Neural cell (in vitro differentiated cells): ENCODE measurements around the gene CYB561D1. TPM values are rescaled to one million over a fixed set of nuclear protein-coding genes. Genes with fewer than 3 reads are reported as not detected.

Source experiments
- H2AFZ ChIP-seq: fragments of 200-600, 300-800 bp; sonication (generic), shearing (Covaris generic); 2 replicates; pipeline ENCODE4 v1.6.0; 2014; ENCODE audit warnings: low read depth, mild to moderate bottlenecking, antibody characterized with exemption, low read length, moderate library complexity
- H3F3A ChIP-seq: fragments of 200-600 bp; shearing (Covaris generic); 2 replicates; pipeline ENCODE4 v1.6.1; 2016; ENCODE audit warnings: mild to moderate bottlenecking, moderate library complexity, mixed read lengths, antibody characterized with exemption, low read length; ENCODE audit not compliant: insufficient read depth, poor library complexity, severe bottlenecking
- H3K27ac ChIP-seq: fragments of 200-600, 300-800 bp; sonication (generic), shearing (Covaris generic); 2 replicates; pipeline ENCODE4 v1.5.1; 2014; ENCODE audit warnings: mild to moderate bottlenecking, low read length, moderate library complexity
- H3K27me3 ChIP-seq: fragments of 300-800, 200-600 bp; sonication (generic), shearing (Covaris generic); 2 replicates; pipeline ENCODE4 v1.6.0; 2014; ENCODE audit warnings: mild to moderate bottlenecking, low read depth, low read length, moderate library complexity; ENCODE audit not compliant: insufficient read depth
- H3K36me3 ChIP-seq: fragments of 300-800, 200-600 bp; sonication (generic), shearing (Covaris generic); 2 replicates; pipeline ENCODE4 v1.5.1; 2014; ENCODE audit warnings: mild to moderate bottlenecking, antibody characterized with exemption, low read length, moderate library complexity; ENCODE audit not compliant: insufficient read depth
- H3K4me2 ChIP-seq: fragments of 300-800, 200-600 bp; sonication (generic), shearing (Covaris generic); 2 replicates; pipeline ENCODE4 v1.6.0; 2014; ENCODE audit warnings: mild to moderate bottlenecking, low read length
- H3K4me3 ChIP-seq: fragments of 300-800, 200-600 bp; sonication (generic), shearing (Covaris generic); 2 replicates; pipeline ENCODE4 v1.5.1; 2014; ENCODE audit warnings: mild to moderate bottlenecking, low read length, moderate library complexity
- H3K79me2 ChIP-seq: fragments of 200-600 bp; shearing (Covaris generic); replicated peaks from 2 replicates; pipeline ENCODE4 v1.6.0; 2014; ENCODE audit warnings: mild to moderate bottlenecking, low read length, moderate library complexity; ENCODE audit not compliant: insufficient read depth
- H3K9ac ChIP-seq: fragments of 300-800, 200-600 bp; sonication (generic), shearing (Covaris generic); 2 replicates; pipeline ENCODE4 v1.6.1; 2016; ENCODE audit warnings: mild to moderate bottlenecking, low read length, mixed read lengths
- H3K9me2 ChIP-seq: fragments of 200-600 bp; shearing (Covaris generic); 2 replicates; pipeline ENCODE4 v1.6.1; 2016; ENCODE audit warnings: mild to moderate bottlenecking, low read length, mixed read lengths; ENCODE audit not compliant: insufficient read depth
- H3K9me3 ChIP-seq: fragments of 200-600, 300-800 bp; sonication (generic), shearing (Covaris generic); 2 replicates; pipeline ENCODE4 v1.6.1; 2016; ENCODE audit warnings: mild to moderate bottlenecking, mixed run types, low read length, moderate library complexity, mixed read lengths
- H4K20me1 ChIP-seq: fragments of 200-600 bp; shearing (Covaris generic); 2 replicates; pipeline ENCODE4 v1.6.1; 2016; ENCODE audit warnings: mild to moderate bottlenecking, mixed run types; ENCODE audit not compliant: insufficient read depth
- CTCF ChIP-seq: fragments of 450-650 bp; IDR thresholded peaks from 2 replicates; pipeline ENCODE4 v1.5.1; 2014; ENCODE audit warnings: antibody characterized with exemption, mild to moderate bottlenecking, moderate library complexity; ENCODE audit not compliant: poor library complexity, severe bottlenecking
- EP300 ChIP-seq: fragments of 450-650 bp; conservative IDR thresholded peaks from 2 replicates; pipeline ENCODE4 v1.6.1; 2014; ENCODE audit warnings: antibody characterized with exemption, mild to moderate bottlenecking, moderate library complexity; ENCODE audit not compliant: poor library complexity, severe bottlenecking
- EZH2 ChIP-seq: fragments of 200-600, 300-800 bp; shearing (Covaris generic), sonication (generic); IDR thresholded peaks from 2 replicates; pipeline ENCODE4 v1.6.1; 2014; ENCODE audit warnings: antibody characterized with exemption, low read length, borderline replicate concordance, mild to moderate bottlenecking; ENCODE audit not compliant: insufficient read depth, poor library complexity, severe bottlenecking
- MXI1 ChIP-seq: fragments of 450-650 bp; conservative IDR thresholded peaks from 2 replicates; pipeline ENCODE4 v1.6.1; 2014; ENCODE audit warnings: antibody characterized with exemption, mild to moderate bottlenecking; ENCODE audit not compliant: poor library complexity, severe bottlenecking
- POLR2AphosphoS5 ChIP-seq: IDR thresholded peaks from 2 replicates; pipeline ENCODE4 v1.6.1; 2012
- RAD21 ChIP-seq: fragments of 450-650 bp; conservative IDR thresholded peaks from 2 replicates; pipeline ENCODE4 v1.6.1; 2014; ENCODE audit warnings: antibody characterized with exemption, mild to moderate bottlenecking, moderate library complexity
- SMC3 ChIP-seq: fragments of 450-650 bp; conservative IDR thresholded peaks from 2 replicates; pipeline ENCODE4 v1.6.1; 2014; ENCODE audit warnings: antibody characterized with exemption, mild to moderate bottlenecking, moderate library complexity; ENCODE audit not compliant: poor library complexity
- TAF1 ChIP-seq: IDR thresholded peaks from 2 replicates; pipeline ENCODE4 v1.6.1; 2012; ENCODE audit warnings: low read depth
- polyA plus RNA-seq: library from polyadenylated mRNA; depleted of rRNA; stranded (reverse); fragments of >200 nt; gene quantifications from 2 replicates; pipeline ENCODE4 v1.2.3, GENCODE V29; 2014
- TF ChIP-seq, protein P1 (sequence below): IDR thresholded peaks from 2 replicates; pipeline ENCODE4 v1.6.1; 2012; ENCODE audit warnings: borderline replicate concordance

CYB561D1 gene
- polyA plus RNA-seq, 1 donor from 2014 or later, result 7.2 TPM

GRCh38 chr1:109497449-109498160 lies 3.7 kb downstream of the CYB561D1 start:
- H3K4me3 ChIP-seq, result no peak overlapping the region
- H3K9ac ChIP-seq, result no peak overlapping the region
- TF ChIP-seq CTCF (no peak), POLR2AphosphoS5 (no peak), SMC3 (no peak), EZH2 (no peak), EP300 (no peak), TAF1 (no peak), RAD21 (no peak), MXI1 (no peak)
- TF ChIP-seq, protein P1, sequence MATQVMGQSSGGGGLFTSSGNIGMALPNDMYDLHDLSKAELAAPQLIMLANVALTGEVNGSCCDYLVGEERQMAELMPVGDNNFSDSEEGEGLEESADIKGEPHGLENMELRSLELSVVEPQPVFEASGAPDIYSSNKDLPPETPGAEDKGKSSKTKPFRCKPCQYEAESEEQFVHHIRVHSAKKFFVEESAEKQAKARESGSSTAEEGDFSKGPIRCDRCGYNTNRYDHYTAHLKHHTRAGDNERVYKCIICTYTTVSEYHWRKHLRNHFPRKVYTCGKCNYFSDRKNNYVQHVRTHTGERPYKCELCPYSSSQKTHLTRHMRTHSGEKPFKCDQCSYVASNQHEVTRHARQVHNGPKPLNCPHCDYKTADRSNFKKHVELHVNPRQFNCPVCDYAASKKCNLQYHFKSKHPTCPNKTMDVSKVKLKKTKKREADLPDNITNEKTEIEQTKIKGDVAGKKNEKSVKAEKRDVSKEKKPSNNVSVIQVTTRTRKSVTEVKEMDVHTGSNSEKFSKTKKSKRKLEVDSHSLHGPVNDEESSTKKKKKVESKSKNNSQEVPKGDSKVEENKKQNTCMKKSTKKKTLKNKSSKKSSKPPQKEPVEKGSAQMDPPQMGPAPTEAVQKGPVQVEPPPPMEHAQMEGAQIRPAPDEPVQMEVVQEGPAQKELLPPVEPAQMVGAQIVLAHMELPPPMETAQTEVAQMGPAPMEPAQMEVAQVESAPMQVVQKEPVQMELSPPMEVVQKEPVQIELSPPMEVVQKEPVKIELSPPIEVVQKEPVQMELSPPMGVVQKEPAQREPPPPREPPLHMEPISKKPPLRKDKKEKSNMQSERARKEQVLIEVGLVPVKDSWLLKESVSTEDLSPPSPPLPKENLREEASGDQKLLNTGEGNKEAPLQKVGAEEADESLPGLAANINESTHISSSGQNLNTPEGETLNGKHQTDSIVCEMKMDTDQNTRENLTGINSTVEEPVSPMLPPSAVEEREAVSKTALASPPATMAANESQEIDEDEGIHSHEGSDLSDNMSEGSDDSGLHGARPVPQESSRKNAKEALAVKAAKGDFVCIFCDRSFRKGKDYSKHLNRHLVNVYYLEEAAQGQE, result no peak

GRCh38 chr1:109498161-109498801 lies 4.4 kb downstream of the CYB561D1 start:
- Histone ChIP-seq H3K79me2 (no peaks in the 10 kb centered on the region), H2AFZ (no peak overlapping the region), H3K9ac (no peak overlapping the region), H3K9me3 (no peaks in the 10 kb centered on the region), H3K9me2 (no peaks in the 10 kb centered on the region), H3K27ac (no peak overlapping the region), H3F3A (no peaks in the 10 kb centered on the region), H4K20me1 (no peaks in the 10 kb centered on the region), H3K4me3 (no peak overlapping the region), H3K4me2 (no peak overlapping the region), H3K36me3 (no peaks in the 10 kb centered on the region), H3K27me3 (no peaks in the 10 kb centered on the region)
- peak; percentile 54 for TF ChIP-seq CTCF
- peak; percentile 59 for TF ChIP-seq SMC3
- no peak for TF ChIP-seq POLR2AphosphoS5
- peak; percentile 39 for TF ChIP-seq RAD21

More at GRCh38 chr1:109497449-109498160, 3.7 kb downstream of the CYB561D1 start:
- Histone ChIP-seq H2AFZ (no peak overlapping the region), H3K9me2 (no peaks in the 10 kb centered on the region), H3K27me3 (no peaks in the 10 kb centered on the region), H3K79me2 (no peaks in the 10 kb centered on the region), H4K20me1 (no peaks in the 10 kb centered on the region), H3K27ac (no peak overlapping the region), H3K4me2 (no peak overlapping the region), H3F3A (no peaks in the 10 kb centered on the region), H3K36me3 (no peaks in the 10 kb centered on the region), H3K9me3 (no peaks in the 10 kb centered on the region)
